ENCODE measurements around the gene WDR86.

The WDR86 gene

GRCh38 chr7:151408498-151408838 is 1.4 kb downstream of the WDR86 start:
- TF ChIP-seq CTCF (IDR thresholded peaks at IDR 0.05; ENCODE audit: insufficient read depth, low read length), result no peak
- TF ChIP-seq SPI1 (IDR thresholded peaks at IDR 0.05; ENCODE audit: borderline replicate concordance, low read depth), result no peak
- no peak for TF ChIP-seq REST (IDR thresholded peaks at IDR 0.05; ENCODE audit: insufficient replicate concordance, low read depth)
- no peak for TF ChIP-seq GABPA (IDR thresholded peaks at IDR 0.05; ENCODE audit: low read depth)
- TF ChIP-seq POLR2AphosphoS5 (IDR thresholded peaks at IDR 0.05; ENCODE audit: low read depth), result no peak
- DNase-seq (ENCODE audit: low read depth in 1 of 2, low spot score in 1 of 2), result no peak
- Histone ChIP-seq H3K4me3 (replicated peaks; ENCODE audit: insufficient read depth, low read length) (no peak overlapping the region), H3K27me3 (ENCODE audit: insufficient read depth, poor library complexity, severe bottlenecking) (peaks cover 29% of the 10 kb centered on the region), H3K27ac (replicated peaks) (no peak overlapping the region)

GRCh38 chr7:151406886-151407583 is 2.8 kb downstream of the WDR86 start:
- no peak overlapping the region for H3K4me3 ChIP-seq (replicated peaks; ENCODE audit: insufficient read depth, low read length)
- H3K27me3 ChIP-seq (ENCODE audit: insufficient read depth, poor library complexity, severe bottlenecking), result peaks cover 29% of the 10 kb centered on the region
- no peak for DNase-seq (ENCODE audit: low read depth in 1 of 2, low spot score in 1 of 2)
- H3K27ac ChIP-seq (replicated peaks), result no peak overlapping the region
- TF ChIP-seq CTCF (IDR thresholded peaks at IDR 0.05; ENCODE audit: insufficient read depth, low read length) (no peak), SPI1 (IDR thresholded peaks at IDR 0.05; ENCODE audit: borderline replicate concordance, low read depth) (no peak), GABPA (IDR thresholded peaks at IDR 0.05; ENCODE audit: low read depth) (no peak), REST (IDR thresholded peaks at IDR 0.05; ENCODE audit: insufficient replicate concordance, low read depth) (no peak), POLR2AphosphoS5 (IDR thresholded peaks at IDR 0.05; ENCODE audit: low read depth) (no peak)

- no peak overlapping the region for H3K27ac ChIP-seq (replicated peaks)
- H3K27me3 ChIP-seq (ENCODE audit: insufficient read depth, poor library complexity, severe bottlenecking), result peaks cover 28% of the 10 kb centered on the region
- no peak for DNase-seq (ENCODE audit: low read depth in 1 of 2, low spot score in 1 of 2)
- H3K4me3 ChIP-seq (replicated peaks; ENCODE audit: insufficient read depth, low read length), result no peak overlapping the region
- TF ChIP-seq GABPA (IDR thresholded peaks at IDR 0.05; ENCODE audit: low read depth) (no peak), REST (IDR thresholded peaks at IDR 0.05; ENCODE audit: insufficient replicate concordance, low read depth) (no peak)
These were observed 3.6 kb downstream of the WDR86 start for GRCh38 chr7:151406051-151406875.

All from HL-60 (cell line).